Endodermal cell (in vitro differentiated cells): ENCODE data around the gene NAALADL2. TPM values are rescaled to one million over a fixed set of nuclear protein-coding genes. Genes with fewer than 3 reads are reported as not detected.

Source experiments
- DNase-seq: peaks from one replicate; pipeline ENCODE4 v3.0.0-alpha.2; 2017
- H3K27ac ChIP-seq: 2 replicates; pipeline ENCODE4 v1.5.1; 2013; ENCODE audit warnings: mild to moderate bottlenecking, low read depth, low read length, moderate library complexity
- H3K27me3 ChIP-seq: 2 replicates; pipeline ENCODE4 v1.6.1; 2013; ENCODE audit warnings: mild to moderate bottlenecking, low read length, moderate library complexity; ENCODE audit not compliant: insufficient read depth, control insufficient read depth, poor library complexity, severe bottlenecking
- H3K36me3 ChIP-seq: 2 replicates; pipeline ENCODE4 v1.7.0; 2013; ENCODE audit warnings: mild to moderate bottlenecking, low read length, moderate library complexity; ENCODE audit not compliant: control insufficient read depth, insufficient read depth
- H3K4me1 ChIP-seq: one replicate; pipeline ENCODE4 v1.7.0; 2013; ENCODE audit warnings: low read length; ENCODE audit not compliant: control insufficient read depth, insufficient read depth
- H3K4me3 ChIP-seq: 2 replicates; pipeline ENCODE4 v1.5.1; 2013; ENCODE audit warnings: mild to moderate bottlenecking, low read length, moderate library complexity
- H3K9ac ChIP-seq: 2 replicates; pipeline ENCODE4 v1.6.1; 2013; ENCODE audit warnings: mild to moderate bottlenecking, low read length, moderate library complexity; ENCODE audit not compliant: poor library complexity, severe bottlenecking; ENCODE audit errors: extremely low read depth
- H3K9me3 ChIP-seq: 2 replicates; pipeline ENCODE4 v1.6.1; 2013; ENCODE audit warnings: mild to moderate bottlenecking, low read length, moderate library complexity; ENCODE audit not compliant: control insufficient read depth
- H3K27ac Mint-ChIP-seq: 2 replicates; pipeline ENCODE4 v1.8.0; 2020; ENCODE audit warnings: mixed read lengths
- H3K27me3 Mint-ChIP-seq: 2 replicates; pipeline ENCODE4 v1.8.0; 2021; ENCODE audit warnings: mild to moderate bottlenecking, mixed read lengths; ENCODE audit not compliant: insufficient read depth
- H3K36me3 Mint-ChIP-seq: 2 replicates; pipeline ENCODE4 v1.8.0; 2020; ENCODE audit warnings: low read depth, mixed read lengths
- H3K4me1 Mint-ChIP-seq: 2 replicates; pipeline ENCODE4 v1.8.0; 2020; ENCODE audit warnings: mixed read lengths
- H3K4me3 Mint-ChIP-seq: 2 replicates; pipeline ENCODE4 v1.8.0; 2020; ENCODE audit warnings: mild to moderate bottlenecking, moderate library complexity, mixed read lengths
- H3K9me3 Mint-ChIP-seq: 2 replicates; pipeline ENCODE4 v1.8.0; 2020; ENCODE audit warnings: mild to moderate bottlenecking, mixed read lengths
- WGBS, 2 experiments: methylation state at CpG; one replicate each; pipeline versions ENCODE4 v1.1.5 to v1.1.7; 2013; ENCODE audit warnings: missing lambda C conversion rate in 2 of 2, mixed read lengths in 1 of 2; ENCODE audit not compliant: insufficient coverage in 1 of 2, insufficient read length in 1 of 2; 5-methylcytosine and 5-hydroxymethylcytosine counted together
- total RNA-seq, 2 donors: library from RNA; stranded (reverse); fragmentation: NEBNext Ultra II Directional in 1 of 2; extraction: Animal tissue kit (Norgen Biotek cat#: 25700) in 1 of 2; gene quantifications; 2 replicates in 1 of 2; 3 replicates in 1 of 2; pipeline ENCODE4 v1.2.1, GENCODE V29; 2021
- TF ChIP-seq, protein P1 (sequence below): fragments of 200-600 bp; sonication (generic); conservative IDR thresholded peaks from 2 replicates; pipeline ENCODE4 v1.5.0; 2021; ENCODE audit warnings: antibody characterized with exemption, mild to moderate bottlenecking

The NAALADL2 gene
- total RNA-seq, 2 donors from 2014 or later: 1.6 to 1.8 TPM

DNA sequence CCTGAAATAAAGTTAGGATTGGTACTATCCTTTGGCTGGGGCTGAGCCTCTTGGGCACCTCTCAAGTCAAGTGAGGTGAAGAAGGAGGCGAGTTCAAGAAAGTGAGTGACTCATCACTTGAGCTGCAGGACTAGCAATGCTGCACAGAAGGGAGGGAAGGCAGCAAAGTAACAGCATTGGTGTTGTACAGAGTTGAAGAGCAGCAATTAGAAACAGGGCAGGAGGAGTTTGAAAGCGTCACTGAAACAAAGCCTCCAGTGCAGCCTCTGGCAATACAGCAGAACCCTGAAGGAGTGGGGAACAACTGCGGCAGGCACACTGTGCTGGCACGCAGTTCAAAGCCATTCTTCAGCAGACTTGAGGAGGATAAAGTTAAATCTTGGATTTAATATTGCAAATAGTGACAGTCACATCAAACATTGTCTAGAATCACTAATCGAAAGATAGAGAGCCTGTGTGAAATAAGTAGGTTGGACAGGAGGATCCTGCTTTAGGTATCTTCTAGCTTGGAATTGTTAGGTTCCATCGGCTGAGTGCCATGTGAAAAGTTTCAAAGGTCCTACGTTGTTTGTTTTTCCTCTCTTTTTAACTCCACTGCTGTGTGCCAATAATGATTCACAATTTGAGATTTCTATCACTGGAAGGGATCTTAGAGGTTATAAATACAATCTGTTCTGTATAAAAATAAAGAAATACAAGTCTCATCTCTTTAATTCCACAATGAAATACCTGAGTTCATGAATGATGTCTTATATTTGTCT is 479.8 kb downstream of the NAALADL2 start:
- TF ChIP-seq, protein P1, sequence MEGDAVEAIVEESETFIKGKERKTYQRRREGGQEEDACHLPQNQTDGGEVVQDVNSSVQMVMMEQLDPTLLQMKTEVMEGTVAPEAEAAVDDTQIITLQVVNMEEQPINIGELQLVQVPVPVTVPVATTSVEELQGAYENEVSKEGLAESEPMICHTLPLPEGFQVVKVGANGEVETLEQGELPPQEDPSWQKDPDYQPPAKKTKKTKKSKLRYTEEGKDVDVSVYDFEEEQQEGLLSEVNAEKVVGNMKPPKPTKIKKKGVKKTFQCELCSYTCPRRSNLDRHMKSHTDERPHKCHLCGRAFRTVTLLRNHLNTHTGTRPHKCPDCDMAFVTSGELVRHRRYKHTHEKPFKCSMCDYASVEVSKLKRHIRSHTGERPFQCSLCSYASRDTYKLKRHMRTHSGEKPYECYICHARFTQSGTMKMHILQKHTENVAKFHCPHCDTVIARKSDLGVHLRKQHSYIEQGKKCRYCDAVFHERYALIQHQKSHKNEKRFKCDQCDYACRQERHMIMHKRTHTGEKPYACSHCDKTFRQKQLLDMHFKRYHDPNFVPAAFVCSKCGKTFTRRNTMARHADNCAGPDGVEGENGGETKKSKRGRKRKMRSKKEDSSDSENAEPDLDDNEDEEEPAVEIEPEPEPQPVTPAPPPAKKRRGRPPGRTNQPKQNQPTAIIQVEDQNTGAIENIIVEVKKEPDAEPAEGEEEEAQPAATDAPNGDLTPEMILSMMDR: no peak
- H3K4me3 ChIP-seq: no peak overlapping the region
- 87% methylated on average over 5 to 7 of the region's 7 CpGs for WGBS, 2 experiments
- H3K27me3 ChIP-seq: no peaks in the 10 kb centered on the region
- H3K36me3 ChIP-seq: no peaks in the 10 kb centered on the region
- H3K27ac ChIP-seq: no peak overlapping the region
- Mint-ChIP-seq H3K4me3 (no peak overlapping the region), H3K9me3 (no peaks in the 10 kb centered on the region), H3K4me1 (no peaks in the 10 kb centered on the region), H3K27ac (no peak overlapping the region), H3K36me3 (no peaks in the 10 kb centered on the region), H3K27me3 (no peaks in the 10 kb centered on the region)
- DNase-seq: peak; percentile 41
- no peaks in the 10 kb centered on the region for H3K9me3 ChIP-seq
- no peaks in the 10 kb centered on the region for H3K4me1 ChIP-seq
- no peak overlapping the region for H3K9ac ChIP-seq

GRCh38 chr3:175340338-175341015 is 481.3 kb downstream of the NAALADL2 start:
- Mint-ChIP-seq H3K36me3 (no peaks in the 10 kb centered on the region), H3K4me1 (no peaks in the 10 kb centered on the region), H3K9me3 (no peaks in the 10 kb centered on the region), H3K27me3 (no peaks in the 10 kb centered on the region), H3K4me3 (no peak overlapping the region), H3K27ac (no peak overlapping the region)
- H3K36me3 ChIP-seq: no peaks in the 10 kb centered on the region
- no peak overlapping the region for H3K27ac ChIP-seq
- TF ChIP-seq, protein P1: no peak
- H3K27me3 ChIP-seq: no peaks in the 10 kb centered on the region
- no peaks in the 10 kb centered on the region for H3K9me3 ChIP-seq
- no peak overlapping the region for H3K4me3 ChIP-seq
- no peak for DNase-seq
- 89 to 100% methylated on average over 1 to 2 of the region's 2 CpGs for WGBS, 2 experiments
- H3K4me1 ChIP-seq: no peaks in the 10 kb centered on the region
- no peak overlapping the region for H3K9ac ChIP-seq

DNA sequence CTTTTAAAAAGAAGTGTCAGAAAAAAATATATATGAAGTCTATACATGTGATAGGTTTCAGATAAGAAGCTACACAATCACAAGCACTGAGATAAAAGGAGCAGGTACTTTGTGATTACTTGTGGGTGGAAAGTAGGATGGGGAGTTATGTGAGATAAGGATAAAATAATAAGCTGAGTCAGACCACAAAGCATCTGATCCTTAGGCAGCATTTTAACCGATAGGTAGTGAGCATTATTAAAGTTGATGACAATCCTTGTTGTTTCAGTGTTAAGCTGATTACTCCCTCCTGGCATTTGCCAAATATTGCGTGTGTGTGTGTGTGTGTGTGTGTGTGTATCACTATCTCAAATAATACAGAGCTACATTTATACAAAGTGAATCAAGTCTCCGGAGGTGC is 483.1 kb downstream of the NAALADL2 start:
- Histone ChIP-seq H3K4me3 (no peak overlapping the region), H3K27ac (no peak overlapping the region), H3K9me3 (no peaks in the 10 kb centered on the region), H3K27me3 (no peaks in the 10 kb centered on the region), H3K9ac (no peak overlapping the region), H3K36me3 (no peaks in the 10 kb centered on the region), H3K4me1 (no peaks in the 10 kb centered on the region)
- H3K27me3 Mint-ChIP-seq: no peaks in the 10 kb centered on the region
- 89% methylated on average over 1 of the region's 3 CpGs; no CpG with 5 or more reads in 1 of the 2 experiments for WGBS, 2 experiments
- no peaks in the 10 kb centered on the region for H3K9me3 Mint-ChIP-seq
- TF ChIP-seq, protein P1: no peak
- no peaks in the 10 kb centered on the region for H3K36me3 Mint-ChIP-seq
- no peak for DNase-seq
- H3K4me1 Mint-ChIP-seq: no peaks in the 10 kb centered on the region
- H3K4me3 Mint-ChIP-seq: no peak overlapping the region
- no peak overlapping the region for H3K27ac Mint-ChIP-seq
